Femur (tissue), 1 donor: ENCODE measurements around the gene TCERG1L.

Experiments
- DNase-seq: peaks from one replicate; pipeline ENCODE4 v3.0.0-alpha.2; 2017

TCERG1L gene

GRCh38 chr10:131093795-131094366 is 217.6 kb downstream of the TCERG1L start:
- DNase-seq: no peak

- no peak for DNase-seq
Observed at GRCh38 chr10:131093346-131093745, 218.2 kb downstream of the TCERG1L start.

GRCh38 chr10:131092876-131093275 is 218.6 kb downstream of the TCERG1L start:
- no peak for DNase-seq

- DNase-seq: no peak
Observed at GRCh38 chr10:131092386-131092785, 219.1 kb downstream of the TCERG1L start.

GRCh38 chr10:131091682-131092081 is 219.8 kb downstream of the TCERG1L start:
- no peak for DNase-seq

GRCh38 chr10:131090761-131091661 is 220.5 kb downstream of the TCERG1L start:
- no peak for DNase-seq

GRCh38 chr10:131089861-131090260 is 221.7 kb downstream of the TCERG1L start:
- no peak for DNase-seq

GRCh38 chr10:131089150-131089549 is 222.4 kb downstream of the TCERG1L start:
- DNase-seq: no peak

GRCh38 chr10:131088619-131089018 is 222.9 kb downstream of the TCERG1L start:
- no peak for DNase-seq

- DNase-seq: no peak
Observed at GRCh38 chr10:131087464-131088215, 223.9 kb downstream of the TCERG1L start.

- no peak for DNase-seq
Observed at GRCh38 chr10:131086511-131086910, 225.0 kb downstream of the TCERG1L start.

GRCh38 chr10:131086094-131086493 is 225.4 kb downstream of the TCERG1L start:
- no peak for DNase-seq

- no peak for DNase-seq
Observed at GRCh38 chr10:131085091-131085860, 226.2 kb downstream of the TCERG1L start.

GRCh38 chr10:131084791-131085090 is 226.8 kb downstream of the TCERG1L start:
- no peak for DNase-seq

GRCh38 chr10:131083915-131084790 is 227.4 kb downstream of the TCERG1L start:
- no peak for DNase-seq

GRCh38 chr10:131082991-131083481 is 228.5 kb downstream of the TCERG1L start:
- no peak for DNase-seq

- DNase-seq: no peak
Observed at GRCh38 chr10:131082201-131082850, 229.2 kb downstream of the TCERG1L start.

GRCh38 chr10:131081786-131082185 is 229.7 kb downstream of the TCERG1L start:
- no peak for DNase-seq

GRCh38 chr10:131081376-131081775 is 230.1 kb downstream of the TCERG1L start:
- no peak for DNase-seq

GRCh38 chr10:131080571-131080970 is 230.9 kb downstream of the TCERG1L start:
- DNase-seq: no peak

GRCh38 chr10:131079314-131079713 is 232.2 kb downstream of the TCERG1L start:
- no peak for DNase-seq
